Raji (cell line): ENCODE measurements around the gene CMTM6.

Experiments
- POLR2A ChIP-seq: IDR thresholded peaks from 2 replicates; pipeline ENCODE4 v1.6.1; 2011; ENCODE audit warnings: low read depth, low read length, control low read depth; ENCODE audit not compliant: insufficient read depth

CMTM6 gene

DNA sequence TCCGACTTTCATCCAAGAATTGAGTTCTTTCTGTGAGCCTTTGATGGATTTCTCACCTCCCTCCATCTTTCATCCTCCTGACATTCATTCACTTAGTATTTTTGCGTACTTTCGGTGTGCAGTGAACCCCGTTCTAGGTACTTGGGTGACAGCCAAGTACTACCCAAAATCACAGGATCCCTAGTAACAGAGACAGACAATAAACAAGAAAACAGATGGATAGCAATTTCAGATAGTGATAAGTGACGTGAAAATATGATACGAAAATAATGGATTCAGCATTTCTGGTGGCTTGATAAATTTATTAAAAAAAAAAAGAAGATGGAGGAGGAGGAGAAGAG, 264 bp upstream of the CMTM6 start:
- no peak for TF ChIP-seq POLR2A

DNA sequence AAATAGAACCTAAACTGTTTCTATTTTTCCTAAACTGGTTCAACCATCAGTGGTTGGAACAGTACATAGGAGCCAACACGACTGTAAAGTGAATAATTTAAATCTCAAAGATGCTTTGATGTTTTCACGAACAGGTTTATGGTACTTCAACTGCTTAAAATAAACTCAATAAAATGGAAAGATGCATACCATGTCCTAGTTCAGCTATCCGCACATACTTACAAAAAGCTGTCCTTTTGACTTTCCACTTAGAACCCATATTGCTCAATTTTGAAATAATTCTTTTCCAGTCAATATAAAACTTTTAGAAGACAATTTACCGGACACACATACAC, 902 bp downstream of the CMTM6 start:
- no peak for TF ChIP-seq POLR2A

DNA sequence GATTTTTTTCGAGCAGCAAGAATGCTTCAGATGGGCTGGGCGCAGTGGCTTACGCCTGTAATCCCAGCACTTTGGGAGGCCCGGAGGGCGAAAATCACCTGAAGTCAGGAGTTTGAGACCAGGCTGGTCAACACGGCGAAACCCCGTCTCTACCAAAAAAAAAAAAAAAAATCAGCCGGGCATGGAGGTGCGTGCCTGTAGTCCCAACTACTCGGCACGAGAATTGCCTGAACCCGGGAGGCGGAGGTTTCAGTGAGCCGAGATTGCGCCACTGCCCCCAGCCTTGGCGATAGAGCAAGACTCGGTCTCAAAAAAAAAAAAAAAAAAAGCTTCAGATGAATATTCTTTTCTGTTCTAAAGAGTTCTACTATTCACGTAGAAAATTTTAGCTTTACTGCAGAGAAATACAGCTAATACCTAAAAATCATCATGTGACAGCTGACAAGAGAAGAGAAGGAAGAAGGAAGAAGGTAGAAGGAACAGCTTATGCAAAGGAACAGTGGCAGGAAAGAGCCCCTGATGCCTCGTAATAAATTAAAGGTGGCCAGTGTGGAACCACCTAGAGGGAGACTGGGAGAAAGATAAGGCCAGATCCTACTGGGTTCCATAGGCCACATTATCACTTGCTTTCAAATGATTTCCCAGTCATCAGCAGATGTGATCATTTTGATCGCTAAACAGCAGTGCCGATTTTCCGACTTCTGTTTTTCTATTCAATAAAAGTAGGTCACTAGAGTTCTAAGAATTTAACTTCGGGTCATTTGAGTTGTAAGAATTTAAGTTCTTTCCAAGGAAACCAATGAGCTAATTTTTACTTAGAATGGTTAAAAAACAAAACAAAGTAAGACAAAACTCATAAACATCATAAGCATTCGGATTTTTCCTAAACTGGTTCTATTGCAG, 1.5 kb downstream of the CMTM6 start:
- no peak for TF ChIP-seq POLR2A

DNA sequence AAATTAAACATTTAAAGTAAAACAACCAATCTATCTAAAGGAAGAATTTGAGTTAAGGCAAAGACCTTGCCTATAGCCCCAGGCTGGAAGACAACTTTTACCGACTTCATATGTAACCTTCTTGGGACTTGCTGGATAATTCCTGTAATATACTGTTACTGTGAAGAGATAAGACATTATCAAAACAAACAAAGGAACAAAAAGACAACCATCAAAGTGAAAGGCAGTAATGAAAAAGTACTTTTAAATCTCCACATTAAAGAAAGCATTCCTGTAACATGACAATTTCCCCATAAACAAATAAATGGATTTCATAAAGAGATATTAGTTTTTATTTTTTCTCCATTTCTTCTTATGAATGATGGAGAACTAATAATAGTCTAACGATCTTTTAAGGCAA, 2.4 kb downstream of the CMTM6 start:
- no peak for TF ChIP-seq POLR2A

DNA sequence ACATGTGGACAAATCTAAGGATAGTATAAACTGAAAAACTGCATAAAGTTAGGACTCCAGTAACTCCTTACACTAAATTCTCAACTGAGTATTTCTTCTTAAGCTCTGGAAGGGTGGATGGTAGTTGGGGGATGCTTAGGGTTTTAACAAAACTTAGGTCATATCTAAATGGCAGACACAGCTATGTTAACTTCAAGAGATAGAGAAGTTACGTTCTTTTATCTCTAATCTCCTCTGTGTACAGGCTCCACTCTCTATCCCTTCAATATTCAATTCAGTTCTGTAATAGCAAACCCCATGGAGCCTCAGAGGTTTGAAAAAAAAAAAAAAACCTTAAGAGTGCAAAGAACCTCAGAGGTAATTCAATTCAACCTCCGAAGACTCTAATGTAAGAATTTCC, 3.1 kb downstream of the CMTM6 start:
- TF ChIP-seq POLR2A = no peak

DNA sequence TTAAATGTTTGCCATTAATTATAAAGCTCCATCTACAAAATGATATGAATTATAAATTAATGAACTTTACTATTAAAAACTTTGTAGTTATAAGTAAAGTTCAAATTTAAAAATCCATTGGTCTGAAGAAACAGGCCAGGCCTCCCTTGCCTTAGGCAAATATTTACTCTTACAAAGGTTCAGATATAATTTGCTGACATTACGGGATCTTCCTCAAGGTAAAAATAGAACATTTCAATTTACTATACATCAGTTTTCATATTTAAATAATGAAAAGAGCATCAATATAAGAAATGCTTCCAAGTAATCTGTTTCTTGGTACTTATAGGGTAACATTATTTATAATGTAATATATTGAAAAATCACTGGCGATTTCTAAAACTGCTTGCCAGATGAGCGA, 3.7 kb downstream of the CMTM6 start:
- no peak for TF ChIP-seq POLR2A

DNA sequence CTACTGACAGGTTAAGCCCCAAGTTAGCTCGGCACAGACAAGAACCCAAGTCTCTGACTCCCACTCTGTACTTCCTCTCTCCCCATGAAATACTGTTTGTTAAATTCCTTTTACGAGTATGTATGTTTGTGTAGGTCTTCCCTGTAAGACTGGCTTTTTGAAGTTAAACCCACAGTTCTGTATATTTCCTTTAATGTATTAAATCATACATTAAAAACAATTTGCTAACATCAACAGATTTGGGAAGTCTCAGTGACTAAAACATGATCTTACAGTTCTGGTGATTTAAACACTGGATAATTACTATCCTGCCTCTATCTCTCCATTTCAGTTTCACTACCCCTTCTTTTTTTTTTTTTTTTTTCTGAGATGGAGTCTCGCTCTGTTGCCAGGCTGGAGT, 4.4 kb downstream of the CMTM6 start:
- TF ChIP-seq POLR2A = no peak

DNA sequence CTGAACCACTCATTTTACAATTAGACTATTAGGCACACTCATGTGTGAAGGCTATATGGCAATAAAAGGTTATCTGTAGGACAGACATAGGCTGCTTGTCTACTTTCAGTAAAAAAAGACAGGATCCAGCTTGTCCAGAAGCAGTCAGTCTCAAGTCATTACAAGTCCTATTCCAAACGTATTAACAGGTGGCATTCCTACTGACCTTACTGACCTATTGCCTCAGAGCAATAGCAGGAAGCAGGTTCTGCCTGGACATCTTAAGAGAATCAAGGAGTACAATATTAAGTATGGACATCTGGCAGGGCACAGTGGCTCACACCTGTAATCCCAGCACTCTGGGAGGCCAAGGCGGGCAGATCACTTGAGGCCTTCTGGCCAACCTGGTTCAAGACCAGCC, 7.0 kb downstream of the CMTM6 start:
- no peak for TF ChIP-seq POLR2A

DNA sequence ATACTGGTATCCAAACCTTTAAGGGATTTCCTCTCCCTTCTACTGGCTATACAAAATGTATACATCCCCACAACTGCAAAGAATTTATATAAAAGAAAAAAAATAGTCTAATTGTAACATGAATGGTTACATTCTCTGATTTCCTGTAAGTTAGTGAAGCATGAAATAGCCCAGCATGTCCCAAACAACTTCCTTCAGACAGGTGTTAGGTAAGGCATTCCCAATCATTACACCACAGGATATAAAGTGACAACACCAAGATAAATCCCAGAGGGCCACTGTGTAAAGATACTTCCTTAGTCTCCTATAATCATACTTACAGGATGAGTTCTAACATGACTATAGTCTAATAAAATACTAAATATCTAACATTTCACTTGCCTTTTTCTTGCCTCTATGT, 7.6 kb downstream of the CMTM6 start:
- no peak for TF ChIP-seq POLR2A

DNA sequence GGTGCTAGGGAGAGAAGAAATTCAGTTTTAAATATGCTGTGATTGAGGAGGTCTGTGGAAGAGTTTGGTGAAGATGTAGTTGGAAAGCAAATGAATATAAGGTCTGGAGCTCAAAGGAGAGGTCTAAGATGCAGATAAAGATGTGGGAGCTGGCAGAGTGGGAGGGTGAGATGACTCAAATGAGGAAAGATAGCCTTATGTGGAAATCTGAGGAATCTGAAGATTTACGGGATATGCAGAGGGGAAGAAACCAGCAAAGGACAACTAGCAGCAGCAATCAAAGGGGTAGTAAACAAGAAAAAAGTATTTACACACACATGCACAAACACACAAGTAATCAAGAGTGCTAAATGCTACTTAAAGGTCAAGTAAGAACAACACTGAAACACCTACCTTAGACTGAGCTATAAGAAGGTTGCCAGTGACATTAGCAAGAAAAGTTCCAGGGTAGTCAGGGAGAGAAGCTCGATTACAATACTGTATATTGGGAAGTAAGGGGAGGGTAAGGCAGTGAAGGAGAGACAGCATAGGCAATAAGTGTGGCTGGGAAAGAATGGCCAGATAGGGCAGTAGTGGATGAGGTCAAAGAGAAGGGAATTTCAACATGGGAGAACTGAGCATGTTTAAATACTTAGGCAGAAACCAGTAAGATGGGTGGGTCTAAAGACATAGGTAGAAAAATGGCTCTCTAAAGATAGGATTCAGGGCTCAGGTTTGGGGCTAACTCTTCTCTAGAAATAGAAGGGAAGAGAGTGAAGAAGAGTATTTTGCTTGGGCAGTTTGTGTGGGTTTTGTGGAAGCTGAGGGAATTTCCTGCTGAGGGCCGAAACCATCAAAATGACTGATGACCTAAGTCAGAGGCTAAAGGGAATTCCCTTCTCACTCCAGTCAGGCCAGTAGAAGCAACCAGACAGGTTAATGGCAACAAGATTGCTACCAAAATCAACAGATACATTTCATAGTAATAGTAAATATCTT, 8.9 kb downstream of the CMTM6 start:
- no peak for TF ChIP-seq POLR2A

DNA sequence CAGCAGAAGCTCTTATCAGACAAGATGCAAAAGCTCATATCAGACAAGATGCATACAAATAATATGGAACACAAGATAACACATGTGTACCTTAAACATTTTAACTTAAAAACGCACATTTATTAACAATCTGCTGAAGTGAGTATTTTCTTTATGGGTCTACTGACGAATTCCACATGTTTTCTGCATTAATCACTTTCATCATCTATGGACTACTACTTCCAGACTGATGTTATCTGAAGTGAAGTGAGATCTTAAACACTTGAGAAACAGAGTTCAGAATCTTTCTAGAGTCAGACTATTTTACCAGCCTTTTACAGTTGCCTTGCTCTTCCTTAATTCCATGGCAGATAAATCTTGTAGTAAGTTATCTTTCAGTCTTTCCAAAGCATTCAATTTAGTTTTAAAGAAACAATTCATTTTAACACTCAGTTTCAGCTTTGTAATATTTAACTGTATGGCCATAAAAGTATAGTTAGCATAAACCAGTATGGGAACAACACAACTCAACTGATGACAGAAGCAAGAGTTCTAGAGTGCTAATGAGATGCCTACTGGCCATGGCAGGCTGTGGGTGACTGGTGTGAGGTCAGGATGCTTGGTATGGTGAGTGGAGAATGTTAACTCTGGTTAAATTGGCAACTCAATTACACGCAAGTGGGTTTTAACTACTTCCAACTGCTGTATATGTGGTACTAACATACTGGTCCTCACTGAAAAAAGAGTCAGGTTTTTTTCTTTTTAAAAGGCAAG, 9.8 kb downstream of the CMTM6 start:
- TF ChIP-seq POLR2A = no peak

DNA sequence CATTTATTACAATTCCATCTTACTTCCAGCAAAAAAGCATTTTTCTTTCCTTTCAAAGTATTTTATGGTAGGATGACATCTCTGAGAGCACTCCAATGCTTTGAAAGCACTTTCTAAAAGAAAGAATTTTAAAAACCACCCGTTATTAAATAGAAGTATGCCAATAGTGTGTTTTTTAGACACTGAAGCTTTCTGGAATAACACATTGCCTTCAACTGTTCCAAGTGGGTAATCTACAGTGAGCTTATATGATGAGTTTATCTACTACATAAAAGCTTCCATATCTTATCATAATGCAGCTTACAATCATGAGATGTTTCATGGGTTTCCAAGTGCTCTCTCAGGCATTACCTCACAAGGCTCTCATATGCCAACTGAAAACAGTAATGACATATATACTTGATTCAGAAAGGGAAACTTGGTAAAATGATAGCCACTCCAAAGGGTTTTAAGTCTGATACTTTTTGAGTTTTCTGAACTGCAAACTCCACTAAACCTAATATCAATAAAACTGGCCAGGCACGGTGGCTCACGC, 14.1 kb downstream of the CMTM6 start:
- no peak for TF ChIP-seq POLR2A

DNA sequence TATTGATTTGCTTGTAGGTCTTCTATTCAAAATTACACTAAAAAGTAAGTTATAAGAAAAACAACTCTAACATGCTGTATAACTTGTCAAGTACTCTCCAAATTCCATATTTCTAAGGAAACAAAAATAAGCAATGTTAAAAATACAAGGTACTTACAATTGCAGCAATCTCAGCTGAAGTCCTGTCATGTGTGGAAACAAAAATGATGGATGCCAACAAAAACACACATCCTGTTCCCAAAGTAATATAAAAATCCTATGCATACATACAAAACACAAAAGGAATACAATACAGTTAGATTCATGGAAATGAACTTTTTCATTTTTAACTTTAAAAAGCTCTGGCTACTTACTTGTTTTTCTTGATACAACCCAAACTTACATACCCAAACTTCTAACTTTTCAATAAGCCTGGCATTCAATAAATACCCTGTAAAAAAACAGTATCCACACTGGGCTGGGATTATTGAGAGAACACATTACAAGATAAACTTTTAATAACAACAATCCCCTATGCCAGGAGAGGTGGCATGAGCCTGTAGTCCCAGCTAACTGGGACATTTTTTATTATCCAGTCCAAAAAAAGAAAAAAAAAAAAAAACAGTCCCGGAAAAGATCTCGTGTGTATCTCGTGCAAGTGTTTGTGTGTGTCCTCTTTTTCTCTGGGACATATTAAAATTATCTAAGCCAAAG, 14.7 kb downstream of the CMTM6 start:
- TF ChIP-seq POLR2A = no peak

DNA sequence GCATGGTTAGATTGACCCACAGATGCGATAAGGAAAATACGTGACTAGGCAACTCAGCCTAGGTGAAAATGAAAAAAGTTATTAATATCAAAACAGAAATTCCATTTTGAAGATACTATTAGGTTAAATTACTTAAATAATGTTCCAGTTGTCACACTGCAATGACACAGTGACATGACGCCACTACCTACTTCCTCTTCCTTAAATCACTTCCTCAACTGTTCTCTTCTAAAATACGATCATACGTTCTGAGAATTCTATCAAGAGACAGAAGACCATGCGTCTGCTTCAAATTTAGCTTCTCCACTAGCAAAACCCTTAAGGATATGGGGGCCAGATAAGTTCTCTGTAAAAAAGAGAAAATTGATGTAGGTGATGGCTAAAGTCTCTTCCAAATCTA, 18.2 kb downstream of the CMTM6 start:
- no peak for TF ChIP-seq POLR2A

DNA sequence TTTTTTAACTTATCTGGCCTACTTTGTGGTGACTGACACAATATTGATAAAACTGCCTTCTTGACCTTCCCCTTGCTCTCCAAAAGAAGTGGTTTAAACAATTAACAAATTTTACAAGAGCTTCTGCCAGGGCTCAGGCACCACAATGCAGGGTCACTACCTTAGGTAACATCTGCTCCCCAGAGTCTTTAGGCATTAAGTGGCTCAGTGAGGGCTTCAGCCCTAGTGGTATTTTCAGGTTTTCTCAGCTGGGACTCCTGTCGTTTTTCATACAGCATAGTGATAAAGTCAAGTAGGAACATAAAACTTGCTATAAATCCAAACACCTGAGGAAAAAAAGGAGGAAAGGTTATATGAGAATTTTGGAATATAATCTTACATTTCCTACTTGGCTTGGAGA, 18.9 kb downstream of the CMTM6 start:
- no peak for TF ChIP-seq POLR2A
